Cardiac fibroblast (primary cell): ENCODE measurements around the gene DCN.

Source experiments
- DNase-seq, 2 donors: peaks; one replicate each; pipeline versions ENCODE4 v3.0.0 to v3.0.0-alpha.2; 2010; ENCODE audit warnings: low read depth in 2 of 2
- H3K4me3 ChIP-seq, 2 donors: replicated peaks in 1 of 2; 1 replicate in 1 of 2; 2 replicates in 1 of 2; pipeline ENCODE4 v1.5.1; 2011; ENCODE audit warnings: low read depth in 2 of 2, low read length in 2 of 2, mild to moderate bottlenecking in 2 of 2, moderate library complexity in 1 of 2
- TF ChIP-seq, protein P1 (sequence below): IDR thresholded peaks from one replicate; pipeline ENCODE4 v1.5.1; 2011; ENCODE audit warnings: low read depth, mild to moderate bottlenecking, low read length, inconsistent platforms

Gene DCN

DNA sequence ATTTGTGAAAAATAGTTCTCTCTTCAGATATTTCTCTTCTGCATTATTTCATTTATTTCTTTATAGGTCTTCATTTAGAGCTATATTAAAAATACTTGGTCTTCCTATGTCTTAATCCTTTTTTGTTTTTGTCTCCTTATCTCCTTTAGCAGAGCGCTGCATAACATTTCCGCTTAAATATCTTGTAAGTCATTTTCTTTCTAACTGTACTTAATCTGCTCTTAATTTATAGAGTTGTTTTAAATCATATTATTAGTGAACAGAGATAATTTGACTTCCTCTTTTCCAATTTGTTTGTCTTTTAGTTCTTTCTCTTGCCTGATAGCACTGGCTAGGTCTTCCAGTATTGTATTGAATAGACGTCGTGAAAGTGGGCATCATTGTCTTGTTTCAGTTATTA, 89.3 kb downstream of the DCN start:
- TF ChIP-seq, protein P1, sequence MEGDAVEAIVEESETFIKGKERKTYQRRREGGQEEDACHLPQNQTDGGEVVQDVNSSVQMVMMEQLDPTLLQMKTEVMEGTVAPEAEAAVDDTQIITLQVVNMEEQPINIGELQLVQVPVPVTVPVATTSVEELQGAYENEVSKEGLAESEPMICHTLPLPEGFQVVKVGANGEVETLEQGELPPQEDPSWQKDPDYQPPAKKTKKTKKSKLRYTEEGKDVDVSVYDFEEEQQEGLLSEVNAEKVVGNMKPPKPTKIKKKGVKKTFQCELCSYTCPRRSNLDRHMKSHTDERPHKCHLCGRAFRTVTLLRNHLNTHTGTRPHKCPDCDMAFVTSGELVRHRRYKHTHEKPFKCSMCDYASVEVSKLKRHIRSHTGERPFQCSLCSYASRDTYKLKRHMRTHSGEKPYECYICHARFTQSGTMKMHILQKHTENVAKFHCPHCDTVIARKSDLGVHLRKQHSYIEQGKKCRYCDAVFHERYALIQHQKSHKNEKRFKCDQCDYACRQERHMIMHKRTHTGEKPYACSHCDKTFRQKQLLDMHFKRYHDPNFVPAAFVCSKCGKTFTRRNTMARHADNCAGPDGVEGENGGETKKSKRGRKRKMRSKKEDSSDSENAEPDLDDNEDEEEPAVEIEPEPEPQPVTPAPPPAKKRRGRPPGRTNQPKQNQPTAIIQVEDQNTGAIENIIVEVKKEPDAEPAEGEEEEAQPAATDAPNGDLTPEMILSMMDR, result no peak
- DNase-seq, result no peak

DNA sequence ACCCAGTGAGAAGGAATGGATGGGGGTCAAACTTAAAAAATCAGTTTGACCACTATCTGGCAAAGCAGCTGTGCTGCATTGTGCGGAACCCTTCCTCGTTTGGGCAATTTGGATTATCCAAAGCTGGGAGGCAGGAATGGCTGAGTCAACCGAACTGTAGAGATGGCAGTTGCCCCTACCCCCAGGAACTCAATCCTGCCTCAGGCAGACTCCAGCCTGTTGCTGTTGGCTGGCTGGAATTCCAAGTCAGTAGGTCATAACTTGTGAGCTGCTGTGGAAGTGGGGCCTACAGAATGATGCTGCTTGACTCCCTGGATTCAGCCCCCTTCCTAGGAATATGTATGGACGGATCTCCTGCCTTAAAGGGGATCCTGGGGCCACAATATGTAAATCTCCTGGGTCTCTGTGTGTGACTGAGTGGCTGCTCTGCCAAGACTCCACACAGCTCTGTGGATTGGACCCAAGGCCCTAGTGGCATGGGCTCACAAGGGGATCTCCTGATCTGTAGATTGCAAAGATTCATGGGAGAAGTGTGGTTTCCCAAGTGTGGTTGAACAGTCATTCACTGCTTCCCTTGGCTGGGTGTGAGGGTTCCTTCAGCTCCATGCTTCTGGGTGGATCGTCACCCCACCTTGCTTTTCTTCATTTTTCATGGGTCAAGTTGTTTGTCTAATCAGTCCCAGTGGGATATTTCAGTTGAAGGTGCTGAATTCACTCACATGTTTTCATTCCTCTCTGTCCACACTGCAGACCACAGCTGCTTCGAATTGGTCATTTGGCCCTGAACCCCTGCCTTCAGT, 90.5 kb downstream of the DCN start:
- no peak for DNase-seq
- TF ChIP-seq, protein P1, result no peak
- H3K4me3 ChIP-seq, result no peak overlapping the region

More for the DNA sequence above, 89.3 kb downstream of the DCN start:
- no peak overlapping the region for H3K4me3 ChIP-seq
